ENCODE data around the gene CABP1. TPM values are rescaled to one million over a fixed set of nuclear protein-coding genes. Genes with fewer than 3 reads are reported as not detected.

The CABP1 gene
- total and polyA plus RNA-seq, 4 donors: 0.05 to 0.12 (median 0.08) TPM; not detected in 1

- Histone ChIP-seq H3K36me3 (ENCODE audit: control insufficient read depth in 4 of 4, insufficient read depth in 3 of 4, low read depth in 1 of 4, low read length in 3 of 4) (no peaks in the 10 kb centered on the region), H3K27ac (ENCODE audit: low read depth in 1 of 2, low read length in 2 of 2) (no peak overlapping the region), H3K4me3 (ENCODE audit: low read depth in 1 of 3, low read length in 3 of 3) (no peak overlapping the region), H3K9ac (ENCODE audit: low read depth in 1 of 2, low read length in 2 of 2) (no peak overlapping the region), H3K27me3 (ENCODE audit: control insufficient read depth in 4 of 4, insufficient read depth in 4 of 4, low read length in 3 of 4) (no peaks in the 10 kb centered on the region), H3K9me3 (ENCODE audit: control insufficient read depth in 4 of 4, low read length in 3 of 4) (no peaks in the 10 kb centered on the region), H3K4me1 (ENCODE audit: control insufficient read depth in 4 of 4, insufficient read depth in 4 of 4, low read length in 3 of 4) (no peaks in the 10 kb centered on the region)
- 89% methylated on average over 22 of the region's 22 CpGs for WGBS
- TF ChIP-seq ATF3 (IDR thresholded peaks at IDR 0.05) (no peak), HNF4A (conservative IDR thresholded peaks at IDR 0.05) (no peak), GABPA (IDR thresholded peaks at IDR 0.05 in 1 of 2, conservative IDR thresholded peaks at IDR 0.05 in 1 of 2) (no peak), RXRA (IDR thresholded peaks at IDR 0.05) (no peak), FOXA1 (IDR thresholded peaks at IDR 0.05) (no peak), MAX (IDR thresholded peaks at IDR 0.05) (no peak)
- no peak for DNase-seq (ENCODE audit: low spot score)
Measured at GRCh38 chr12:120658286-120659150, 18.1 kb downstream of the CABP1 start.

GRCh38 chr12:120659151-120659525 lies 18.7 kb downstream of the CABP1 start:
- no peak overlapping the region for H3K27ac ChIP-seq (ENCODE audit: low read depth in 1 of 2, low read length in 2 of 2)
- TF ChIP-seq ATF3 (IDR thresholded peaks at IDR 0.05) (no peak), RAD21 (IDR thresholded peaks at IDR 0.05) (no peak), NR2F2 (IDR thresholded peaks at IDR 0.05) (no peak), YY1 (IDR thresholded peaks at IDR 0.05) (no peak), ZBTB33 (IDR thresholded peaks at IDR 0.05) (no peak), SP1 (IDR thresholded peaks at IDR 0.05) (no peak), HNF4G (IDR thresholded peaks at IDR 0.05) (no peak), MAX (IDR thresholded peaks at IDR 0.05) (no peak), JUND (IDR thresholded peaks at IDR 0.05) (no peak), HNF4A (conservative IDR thresholded peaks at IDR 0.05) (no peak), GABPA (IDR thresholded peaks at IDR 0.05 in 1 of 2, conservative IDR thresholded peaks at IDR 0.05 in 1 of 2) (no peak), TAF1 (conservative IDR thresholded peaks at IDR 0.05) (no peak), EGR1 (IDR thresholded peaks at IDR 0.05; ENCODE audit: low read depth in 2 of 2) (no peak), FOXA2 (IDR thresholded peaks at IDR 0.05) (no peak), REST (IDR thresholded peaks at IDR 0.05) (no peak), FOXA1 (IDR thresholded peaks at IDR 0.05) (no peak)
- TF ChIP-seq, protein P1, sequence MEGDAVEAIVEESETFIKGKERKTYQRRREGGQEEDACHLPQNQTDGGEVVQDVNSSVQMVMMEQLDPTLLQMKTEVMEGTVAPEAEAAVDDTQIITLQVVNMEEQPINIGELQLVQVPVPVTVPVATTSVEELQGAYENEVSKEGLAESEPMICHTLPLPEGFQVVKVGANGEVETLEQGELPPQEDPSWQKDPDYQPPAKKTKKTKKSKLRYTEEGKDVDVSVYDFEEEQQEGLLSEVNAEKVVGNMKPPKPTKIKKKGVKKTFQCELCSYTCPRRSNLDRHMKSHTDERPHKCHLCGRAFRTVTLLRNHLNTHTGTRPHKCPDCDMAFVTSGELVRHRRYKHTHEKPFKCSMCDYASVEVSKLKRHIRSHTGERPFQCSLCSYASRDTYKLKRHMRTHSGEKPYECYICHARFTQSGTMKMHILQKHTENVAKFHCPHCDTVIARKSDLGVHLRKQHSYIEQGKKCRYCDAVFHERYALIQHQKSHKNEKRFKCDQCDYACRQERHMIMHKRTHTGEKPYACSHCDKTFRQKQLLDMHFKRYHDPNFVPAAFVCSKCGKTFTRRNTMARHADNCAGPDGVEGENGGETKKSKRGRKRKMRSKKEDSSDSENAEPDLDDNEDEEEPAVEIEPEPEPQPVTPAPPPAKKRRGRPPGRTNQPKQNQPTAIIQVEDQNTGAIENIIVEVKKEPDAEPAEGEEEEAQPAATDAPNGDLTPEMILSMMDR (IDR thresholded peaks at IDR 0.05; ENCODE audit: low read depth, low read length, missing input control): no peak
- WGBS: 66% methylated on average over 8 of the region's 8 CpGs
- no peak for DNase-seq (ENCODE audit: low spot score)
- H3K4me1 ChIP-seq (ENCODE audit: control insufficient read depth in 4 of 4, insufficient read depth in 4 of 4, low read length in 3 of 4): no peaks in the 10 kb centered on the region
- no peaks in the 10 kb centered on the region for H3K9me3 ChIP-seq (ENCODE audit: control insufficient read depth in 4 of 4, low read length in 3 of 4)
- H3K9ac ChIP-seq (ENCODE audit: low read depth in 1 of 2, low read length in 2 of 2): no peak overlapping the region
- H3K4me3 ChIP-seq (ENCODE audit: low read depth in 1 of 3, low read length in 3 of 3): no peak overlapping the region
- no peaks in the 10 kb centered on the region for H3K36me3 ChIP-seq (ENCODE audit: control insufficient read depth in 4 of 4, insufficient read depth in 3 of 4, low read depth in 1 of 4, low read length in 3 of 4)
- H3K27me3 ChIP-seq (ENCODE audit: control insufficient read depth in 4 of 4, insufficient read depth in 4 of 4, low read length in 3 of 4): no peaks in the 10 kb centered on the region
